HepG2 (cell line): Measurements from ENCODE around the gene MAGEB18.

Experiments used
- ARNT ChIP-seq: fragments of 450-650 bp; IDR thresholded peaks from 2 replicates; pipeline ENCODE4 v1.6.1; 2017
- CEBPB ChIP-seq: IDR thresholded peaks from 2 replicates; pipeline ENCODE4 v1.6.1; 2011; ENCODE audit warnings: low read depth, low read length, improper control_type of control experiment, borderline replicate concordance
- FOXA1 ChIP-seq, 2 experiments: fragments of 450-650 bp in 1 of 2; sonication (generic) in 1 of 2; formaldehyde crosslinking in 1 of 2; IDR thresholded peaks; 2 replicates each; pipeline versions ENCODE4 v1.4.0 to v1.6.1; 2016 to 2020; ENCODE audit warnings: missing genetic modification reagents in 1 of 2
- JUND ChIP-seq: sonication (generic); formaldehyde crosslinking; IDR thresholded peaks from 2 replicates; pipeline ENCODE4 v1.8.0; 2022; ENCODE audit warnings: mild to moderate bottlenecking, missing genetic modification reagents
- POLR2A ChIP-seq, 2 experiments: IDR thresholded peaks; 2 replicates each; pipeline ENCODE4 v1.6.1; 2011; ENCODE audit warnings: low read depth in 2 of 2, low read length in 2 of 2, mild to moderate bottlenecking in 1 of 2, moderate library complexity in 1 of 2; ENCODE audit not compliant: insufficient read depth in 1 of 2
- SP4 ChIP-seq: sonication (generic); formaldehyde crosslinking; IDR thresholded peaks from 2 replicates; pipeline ENCODE4 v1.8.1; 2023; ENCODE audit warnings: mild to moderate bottlenecking, missing genetic modification reagents
- USF2 ChIP-seq, 2 experiments: sonication (generic) in 1 of 2; formaldehyde crosslinking in 1 of 2; IDR thresholded peaks; 2 replicates each; pipeline versions ENCODE4 v1.5.1 to v1.6.1; 2011 to 2020; ENCODE audit warnings: borderline replicate concordance in 1 of 2, low read depth in 1 of 2, low read length in 1 of 2, mild to moderate bottlenecking in 1 of 2, missing genetic modification reagents in 1 of 2, moderate library complexity in 1 of 2
- ZSCAN9 ChIP-seq: IDR thresholded peaks from 2 replicates; pipeline ENCODE4 v1.6.1; 2016; ENCODE audit warnings: borderline replicate concordance
- TF ChIP-seq, protein P1 (sequence below): sonication (generic); formaldehyde crosslinking; IDR thresholded peaks from 2 replicates; pipeline ENCODE4 v1.5.0; 2020; ENCODE audit warnings: mild to moderate bottlenecking, missing genetic modification reagents
- TF ChIP-seq, protein P2 (sequence below), 2 experiments: sonication (generic) in 1 of 2; formaldehyde crosslinking in 1 of 2; IDR thresholded peaks; 2 replicates each; pipeline versions ENCODE4 v1.4.0 to v1.6.1; 2018 to 2020; ENCODE audit warnings: missing genetic modification reagents in 2 of 2, borderline replicate concordance in 1 of 2, low read depth in 1 of 2, mild to moderate bottlenecking in 1 of 2, missing biosample characterization in 1 of 2

GRCh38 chrX:26109142-26109541 lies 29.0 kb upstream of the MAGEB18 start:
- TF ChIP-seq SP4 (CRISPR knock-in tag) (no peak), JUND (CRISPR knock-in tag) (no peak), ARNT (no peak), FOXA1 (IDR thresholded peaks at IDR 0.05) (no peak), FOXA1 (CRISPR knock-in tag; IDR thresholded peaks at IDR 0.05) (no peak), POLR2A (IDR thresholded peaks at IDR 0.05; ENCODE audit: insufficient read depth in 1 of 2, low read depth in 2 of 2, low read length in 2 of 2) (no peak), CEBPB (no peak), ZSCAN9 (CRISPR knock-in tag) (no peak), USF2 (IDR thresholded peaks at IDR 0.05; ENCODE audit: low read depth, low read length) (no peak), USF2 (CRISPR knock-in tag; IDR thresholded peaks at IDR 0.05; ENCODE audit: borderline replicate concordance) (no peak)
- TF ChIP-seq, protein P1, sequence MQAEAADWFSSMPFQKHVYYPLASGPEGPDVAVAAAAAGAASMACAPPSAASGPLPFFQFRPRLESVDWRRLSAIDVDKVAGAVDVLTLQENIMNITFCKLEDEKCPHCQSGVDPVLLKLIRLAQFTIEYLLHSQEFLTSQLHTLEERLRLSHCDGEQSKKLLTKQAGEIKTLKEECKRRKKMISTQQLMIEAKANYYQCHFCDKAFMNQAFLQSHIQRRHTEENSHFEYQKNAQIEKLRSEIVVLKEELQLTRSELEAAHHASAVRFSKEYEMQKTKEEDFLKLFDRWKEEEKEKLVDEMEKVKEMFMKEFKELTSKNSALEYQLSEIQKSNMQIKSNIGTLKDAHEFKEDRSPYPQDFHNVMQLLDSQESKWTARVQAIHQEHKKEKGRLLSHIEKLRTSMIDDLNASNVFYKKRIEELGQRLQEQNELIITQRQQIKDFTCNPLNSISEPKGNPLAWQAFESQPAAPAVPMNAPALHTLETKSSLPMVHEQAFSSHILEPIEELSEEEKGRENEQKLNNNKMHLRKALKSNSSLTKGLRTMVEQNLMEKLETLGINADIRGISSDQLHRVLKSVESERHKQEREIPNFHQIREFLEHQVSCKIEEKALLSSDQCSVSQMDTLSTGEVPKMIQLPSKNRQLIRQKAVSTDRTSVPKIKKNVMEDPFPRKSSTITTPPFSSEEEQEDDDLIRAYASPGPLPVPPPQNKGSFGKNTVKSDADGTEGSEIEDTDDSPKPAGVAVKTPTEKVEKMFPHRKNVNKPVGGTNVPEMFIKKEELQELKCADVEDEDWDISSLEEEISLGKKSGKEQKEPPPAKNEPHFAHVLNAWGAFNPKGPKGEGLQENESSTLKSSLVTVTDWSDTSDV (CRISPR knock-in tag), result no peak
- TF ChIP-seq, protein P2, sequence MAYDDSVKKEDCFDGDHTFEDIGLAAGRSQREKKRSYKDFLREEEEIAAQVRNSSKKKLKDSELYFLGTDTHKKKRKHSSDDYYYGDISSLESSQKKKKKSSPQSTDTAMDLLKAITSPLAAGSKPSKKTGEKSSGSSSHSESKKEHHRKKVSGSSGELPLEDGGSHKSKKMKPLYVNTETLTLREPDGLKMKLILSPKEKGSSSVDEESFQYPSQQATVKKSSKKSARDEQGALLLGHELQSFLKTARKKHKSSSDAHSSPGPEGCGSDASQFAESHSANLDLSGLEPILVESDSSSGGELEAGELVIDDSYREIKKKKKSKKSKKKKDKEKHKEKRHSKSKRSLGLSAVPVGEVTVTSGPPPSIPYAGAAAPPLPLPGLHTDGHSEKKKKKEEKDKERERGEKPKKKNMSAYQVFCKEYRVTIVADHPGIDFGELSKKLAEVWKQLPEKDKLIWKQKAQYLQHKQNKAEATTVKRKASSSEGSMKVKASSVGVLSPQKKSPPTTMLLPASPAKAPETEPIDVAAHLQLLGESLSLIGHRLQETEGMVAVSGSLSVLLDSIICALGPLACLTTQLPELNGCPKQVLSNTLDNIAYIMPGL (CRISPR knock-in tag; IDR thresholded peaks at IDR 0.05; ENCODE audit: borderline replicate concordance in 1 of 2, low read depth in 1 of 2), result no peak
